GM20000 (cell line): ENCODE data around the gene ADAM8.
"Not testable (repeated sequence)": the region's sequence is repeated elsewhere in the genome, so short reads cannot be mapped to it uniquely, and the experiment has no call there.

Experiments
- DNase-seq: peaks from one replicate; pipeline ENCODE4 v3.0.0; 2012; ENCODE audit warnings: low spot score
- CTCF ChIP-seq: IDR thresholded peaks from 2 replicates; pipeline ENCODE4 v1.5.1; 2012; ENCODE audit warnings: mild to moderate bottlenecking, control low read depth; ENCODE audit errors: extremely low read depth, missing control alignments

The ADAM8 gene

DNA sequence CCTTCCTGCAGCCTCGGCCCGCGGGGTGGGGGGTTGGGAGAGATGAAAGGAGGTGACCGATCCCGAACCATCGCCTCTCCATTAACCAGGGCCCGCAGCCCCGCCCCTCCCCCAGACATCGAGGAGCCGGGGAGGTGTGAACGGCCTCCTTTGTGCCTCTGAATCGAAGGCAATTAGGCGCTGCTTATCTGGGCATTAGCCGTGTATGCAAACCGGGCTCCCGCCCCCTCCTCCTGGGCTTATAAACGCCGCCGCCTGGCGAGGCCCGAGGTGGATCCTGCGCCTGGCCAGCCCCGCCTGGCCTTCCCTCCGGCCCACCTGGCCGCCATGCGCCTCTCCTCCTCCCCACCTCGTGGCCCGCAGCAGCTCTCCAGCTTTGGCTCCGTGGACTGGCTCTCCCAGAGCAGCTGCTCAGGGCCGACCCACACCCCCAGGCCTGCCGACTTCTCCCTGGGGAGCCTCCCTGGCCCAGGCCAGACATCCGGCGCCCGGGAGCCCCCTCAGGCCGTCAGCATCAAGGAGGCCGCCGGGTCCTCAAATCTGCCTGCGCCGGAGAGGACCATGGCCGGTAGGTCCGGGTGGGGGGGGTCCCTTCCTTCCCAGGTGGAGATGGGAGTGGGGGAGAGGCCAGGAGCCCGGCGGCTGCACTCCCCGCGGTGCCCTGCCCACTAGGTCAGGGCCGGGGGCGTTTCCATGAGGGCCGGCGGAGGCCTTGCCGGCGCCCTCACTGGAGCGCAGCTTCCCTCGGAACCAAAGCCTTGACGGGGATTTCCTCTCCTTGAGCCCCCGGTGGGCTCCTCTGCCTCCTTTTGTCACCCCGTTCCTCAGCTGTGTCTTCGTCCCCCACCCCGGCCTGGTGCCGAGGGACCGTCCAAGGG lies 38.8 kb downstream of the ADAM8 start, which contains the start of gene VENTX:
Gene VENTX, plus strand, starts transcription at position 268 of the 878 bp plus-strand sequence. Its CDS starts 60 bp downstream, at position 328.
- no peak for DNase-seq
- TF ChIP-seq CTCF = no peak

- no peak for DNase-seq
- TF ChIP-seq CTCF = no peak
These were observed 39.5 kb downstream of the ADAM8 start for GRCh38 chr10:133237241-133237587.

- no peak for TF ChIP-seq CTCF
- no peak for DNase-seq
These were observed 40.0 kb downstream of the ADAM8 start for GRCh38 chr10:133236401-133237240.

DNA sequence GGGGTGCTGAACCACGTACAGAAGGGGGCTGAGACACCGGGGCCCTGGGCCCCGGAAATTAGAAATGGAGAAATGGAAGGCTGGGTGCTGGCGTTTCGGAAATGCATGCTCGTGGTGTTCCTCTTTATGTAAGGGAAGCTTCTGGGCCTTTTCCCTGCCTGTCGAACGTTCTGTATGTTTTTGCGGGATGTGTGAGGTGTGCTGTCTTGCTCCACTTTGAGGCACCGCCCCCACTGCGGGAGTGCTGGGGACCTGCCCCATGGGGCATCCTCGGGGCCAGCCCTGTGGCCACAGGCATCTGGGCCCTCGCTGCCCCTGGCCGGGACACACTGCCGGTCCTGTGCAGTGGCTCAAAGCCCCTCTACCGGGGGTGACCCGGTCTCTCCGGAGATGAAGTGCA lies 40.7 kb downstream of the ADAM8 start:
- no peak for DNase-seq

GRCh38 chr10:133235265-133235855 lies 41.3 kb downstream of the ADAM8 start:
- no peak for TF ChIP-seq CTCF
- DNase-seq = no peak

More for the DNA sequence above, 40.7 kb downstream of the ADAM8 start:
- TF ChIP-seq CTCF = no peak

GRCh38 chr10:133234796-133235195 lies 41.9 kb downstream of the ADAM8 start:
- DNase-seq = not testable (repeated sequence)

- TF ChIP-seq CTCF = no peak
- no peak for DNase-seq
These were observed 44.6 kb downstream of the ADAM8 start for GRCh38 chr10:133231946-133232574.
